CD4-positive, CD25-positive, alpha-beta regulatory T cell (primary cell): ENCODE data around the gene IL1RAP. TPM values are rescaled to one million over a fixed set of nuclear protein-coding genes. Genes with fewer than 3 reads are reported as not detected.
A peak's percentile ranks its signal among the peaks of the same experiment; 100 is the strongest.

ENCODE experiments used
- ATAC-seq, 2 donors: fragments of 150-1000 bp; cut with Tn5 transposase; one replicate each; pipeline ENCODE4 v1.10.0; 2021; ENCODE audit warnings: low read depth in 2 of 2, moderate number of reproducible peaks in 2 of 2, moderate library complexity in 1 of 2
- DNase-seq, 3 donors: peaks; one replicate each; pipeline versions ENCODE4 v3.0.0 to v3.0.0-alpha.2; 2012 to 2022; ENCODE audit warnings: mixed read lengths in 1 of 3
- H3K27ac ChIP-seq: one replicate; pipeline ENCODE4 v1.7.0; 2013; ENCODE audit warnings: mild to moderate bottlenecking, low read length; ENCODE audit not compliant: insufficient read depth, poor library complexity, severe bottlenecking
- H3K27me3 ChIP-seq: one replicate; pipeline ENCODE4 v1.7.0; 2013; ENCODE audit warnings: low read length; ENCODE audit not compliant: control insufficient read depth, insufficient read depth
- H3K36me3 ChIP-seq: one replicate; pipeline ENCODE4 v1.7.0; 2013; ENCODE audit warnings: mild to moderate bottlenecking, low read length, moderate library complexity; ENCODE audit not compliant: control insufficient read depth, insufficient read depth
- H3K4me1 ChIP-seq: 2 replicates; pipeline ENCODE4 v1.7.0; 2013; ENCODE audit warnings: mild to moderate bottlenecking, low read length; ENCODE audit not compliant: insufficient read depth, control insufficient read depth, poor library complexity, severe bottlenecking
- H3K4me3 ChIP-seq: one replicate; pipeline ENCODE4 v1.7.0; 2013; ENCODE audit warnings: low read depth, mild to moderate bottlenecking, low read length, moderate library complexity
- H3K9me3 ChIP-seq, 2 experiments: 1 replicate in 1 of 2; 2 replicates in 1 of 2; pipeline ENCODE4 v1.7.0; 2013; ENCODE audit warnings: low read length in 2 of 2, mild to moderate bottlenecking in 1 of 2, moderate library complexity in 1 of 2; ENCODE audit not compliant: control insufficient read depth in 2 of 2
- H3K27ac Mint-ChIP-seq, 3 donors: one replicate each; pipeline ENCODE4 v1.8.0; 2020 to 2022; ENCODE audit warnings: mild to moderate bottlenecking in 3 of 3, mixed read lengths in 3 of 3, moderate library complexity in 2 of 3
- H3K27me3 Mint-ChIP-seq: one replicate; pipeline ENCODE4 v1.8.0; 2022; ENCODE audit warnings: mild to moderate bottlenecking, mixed read lengths
- H3K36me3 Mint-ChIP-seq: one replicate; pipeline ENCODE4 v1.8.0; 2020; ENCODE audit warnings: mixed read lengths
- H3K4me1 Mint-ChIP-seq, 4 donors: one replicate each; pipeline ENCODE4 v1.8.0; 2020 to 2022; ENCODE audit warnings: mixed read lengths in 4 of 4, mild to moderate bottlenecking in 1 of 4
- H3K4me3 Mint-ChIP-seq, 4 donors: one replicate each; pipeline ENCODE4 v1.8.0; 2020 to 2022; ENCODE audit warnings: mild to moderate bottlenecking in 4 of 4, mixed read lengths in 4 of 4, moderate library complexity in 3 of 4
- H3K9me3 Mint-ChIP-seq, 7 donors: one replicate each; pipeline ENCODE4 v1.8.0; 2020 to 2022; ENCODE audit warnings: mixed read lengths in 7 of 7, mild to moderate bottlenecking in 3 of 7, moderate library complexity in 2 of 7
- polyA plus RNA-seq, 4 donors: library from polyadenylated mRNA; unstranded; fragments of 300-500 nt; fragmentation: Illumina TruSeq; gene quantifications; one replicate each; pipeline ENCODE4 v1.2.3, GENCODE V29; 2021
- total RNA-seq: library from RNA; stranded (reverse); gene quantifications from one replicate; pipeline ENCODE4 v1.2.3, GENCODE V29; 2022

Gene IL1RAP
- total and polyA plus RNA-seq, 5 donors from 2014 or later, result 6.6 to 20.2 (median 7.4) TPM

DNA sequence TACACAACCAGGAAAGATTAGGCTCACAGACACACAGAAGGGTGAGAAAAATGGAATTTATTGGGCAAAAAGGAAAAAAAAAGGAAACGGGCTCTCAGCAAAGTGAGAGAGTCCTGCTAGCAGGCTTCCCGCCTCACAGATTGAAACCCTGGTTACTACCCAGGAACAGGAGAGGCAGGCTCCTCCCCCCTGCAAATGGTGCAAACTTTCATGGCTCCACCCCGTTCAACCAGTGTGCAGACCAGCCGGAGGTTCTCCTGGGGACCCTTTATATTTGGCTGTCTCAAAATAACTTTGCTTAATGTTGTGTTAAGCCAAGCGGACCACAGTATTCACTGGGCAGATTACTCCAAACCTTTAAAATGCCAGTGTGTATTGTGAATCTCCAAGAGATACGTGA lies 40.3 kb downstream of the IL1RAP start:
- ATAC-seq (no peak), DNase-seq (no peak)
- peaks cover 24% of the 10 kb centered on the region for H3K36me3 Mint-ChIP-seq
- no peaks in the 10 kb centered on the region for H3K4me1 ChIP-seq
- H3K27ac Mint-ChIP-seq, result no peak overlapping the region
- no peak overlapping the region for H3K4me3 ChIP-seq
- peaks cover 11 to 29% (median 21%) of the 10 kb centered on the region in 4 donors for H3K4me1 Mint-ChIP-seq
- peaks cover 5% of the 10 kb centered on the region for H3K36me3 ChIP-seq
- H3K27me3 ChIP-seq, result no peaks in the 10 kb centered on the region
- no peak overlapping the region for H3K4me3 Mint-ChIP-seq
- H3K27ac ChIP-seq, result no peak overlapping the region
- peaks cover 0 to 4% (median 0%) of the 10 kb centered on the region in 7 donors for H3K9me3 Mint-ChIP-seq
- H3K9me3 ChIP-seq, result no peaks in the 10 kb centered on the region
- no peaks in the 10 kb centered on the region for H3K27me3 Mint-ChIP-seq

- Histone ChIP-seq H3K27ac (no peak overlapping the region), H3K4me3 (no peak overlapping the region), H3K9me3 (no peaks in the 10 kb centered on the region), H3K36me3 (peaks cover 5% of the 10 kb centered on the region), H3K27me3 (no peaks in the 10 kb centered on the region), H3K4me1 (no peaks in the 10 kb centered on the region)
- Mint-ChIP-seq H3K4me3 (no peak overlapping the region), H3K36me3 (peaks cover 17% of the 10 kb centered on the region), H3K9me3 (peaks cover 0 to 4% (median 0%) of the 10 kb centered on the region in 7 donors), H3K27me3 (no peaks in the 10 kb centered on the region), H3K4me1 (peaks cover 11 to 36% (median 21%) of the 10 kb centered on the region in 4 donors), H3K27ac (no peak overlapping the region)
- DNase-seq (no peak), ATAC-seq (no peak)
Measured at GRCh38 chr3:190556351-190556750, 42.5 kb downstream of the IL1RAP start.

DNA sequence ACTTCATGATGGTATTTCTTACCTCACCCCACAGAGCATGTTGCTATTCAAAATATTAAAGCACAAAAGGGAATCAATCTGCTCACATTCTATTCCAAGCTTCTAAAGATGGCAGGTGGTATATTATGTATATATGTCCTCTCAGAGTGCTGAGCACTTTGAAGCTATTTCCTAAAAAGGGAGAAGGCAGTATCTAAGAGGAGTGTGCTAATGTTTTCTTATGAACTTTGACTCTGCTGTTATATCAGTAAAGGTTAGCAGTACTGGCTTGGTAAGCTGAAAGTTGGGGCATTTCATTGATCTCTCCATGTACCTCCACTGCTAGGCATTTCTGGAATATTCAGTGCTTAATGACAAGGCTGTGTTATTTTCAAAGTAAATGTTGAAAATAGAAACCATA lies 43.4 kb downstream of the IL1RAP start:
- Histone ChIP-seq H3K27ac (no peak overlapping the region), H3K4me3 (no peak overlapping the region), H3K9me3 (no peaks in the 10 kb centered on the region), H3K4me1 (no peaks in the 10 kb centered on the region), H3K36me3 (peaks cover 5% of the 10 kb centered on the region), H3K27me3 (no peaks in the 10 kb centered on the region)
- DNase-seq (no peak), ATAC-seq (no peak)
- Mint-ChIP-seq H3K9me3 (peaks cover 0 to 4% (median 0%) of the 10 kb centered on the region in 7 donors), H3K27me3 (no peaks in the 10 kb centered on the region), H3K4me1 (peaks cover 12 to 36% (median 21%) of the 10 kb centered on the region in 4 donors), H3K27ac (no peak overlapping the region), H3K36me3 (peaks cover 17% of the 10 kb centered on the region), H3K4me3 (no peak overlapping the region)

DNA sequence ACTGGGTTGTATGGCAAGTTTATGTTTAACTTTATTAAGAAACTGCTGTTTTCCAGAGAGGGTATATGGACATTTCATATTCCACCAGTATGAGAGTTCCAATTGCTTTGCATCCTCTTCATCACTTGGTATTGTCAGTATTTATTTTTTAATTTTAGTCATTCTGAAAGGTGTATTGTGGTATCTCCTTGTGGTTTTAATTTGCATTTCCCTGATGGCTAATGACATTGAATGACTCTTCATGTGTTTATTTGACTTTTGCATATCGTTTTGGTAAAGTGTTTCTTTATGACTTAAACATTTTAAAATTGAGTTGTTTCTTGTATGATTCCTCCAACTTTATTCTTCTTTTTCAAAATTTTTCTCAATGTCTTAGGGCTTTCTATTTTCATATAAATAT lies 44.4 kb downstream of the IL1RAP start:
- peak overlapping the region in 1 of 3 donors; percentile 28 for H3K27ac Mint-ChIP-seq
- H3K9me3 Mint-ChIP-seq, result peaks cover 0 to 4% (median 0%) of the 10 kb centered on the region in 7 donors
- no peaks in the 10 kb centered on the region for H3K27me3 Mint-ChIP-seq
- no peak overlapping the region for H3K4me3 ChIP-seq
- no peaks in the 10 kb centered on the region for H3K4me1 ChIP-seq
- H3K36me3 ChIP-seq, result peaks cover 5% of the 10 kb centered on the region
- no peaks in the 10 kb centered on the region for H3K9me3 ChIP-seq
- H3K27me3 ChIP-seq, result no peaks in the 10 kb centered on the region
- peaks cover 12% of the 10 kb centered on the region for H3K36me3 Mint-ChIP-seq
- H3K4me3 Mint-ChIP-seq, result no peak overlapping the region
- H3K4me1 Mint-ChIP-seq, result peaks cover 16 to 36% (median 22%) of the 10 kb centered on the region in 4 donors
- no peak for ATAC-seq
- DNase-seq, result no peak
- no peak overlapping the region for H3K27ac ChIP-seq

- H3K9me3 ChIP-seq, result no peaks in the 10 kb centered on the region
- H3K36me3 Mint-ChIP-seq, result peaks cover 12% of the 10 kb centered on the region
- DNase-seq, result no peak
- H3K27ac ChIP-seq, result no peak overlapping the region
- H3K36me3 ChIP-seq, result peaks cover 5% of the 10 kb centered on the region
- H3K4me1 Mint-ChIP-seq, result peaks cover 16 to 36% (median 22%) of the 10 kb centered on the region in 4 donors
- H3K4me3 ChIP-seq, result no peak overlapping the region
- H3K27ac Mint-ChIP-seq, result peak overlapping the region in 1 of 3 donors; percentile 2
- H3K27me3 ChIP-seq, result no peaks in the 10 kb centered on the region
- no peaks in the 10 kb centered on the region for H3K4me1 ChIP-seq
- no peak for ATAC-seq
- H3K9me3 Mint-ChIP-seq, result peaks cover 0 to 4% (median 0%) of the 10 kb centered on the region in 7 donors
- no peaks in the 10 kb centered on the region for H3K27me3 Mint-ChIP-seq
- no peak overlapping the region for H3K4me3 Mint-ChIP-seq
Measured at GRCh38 chr3:190558796-190559195, 44.9 kb downstream of the IL1RAP start.

GRCh38 chr3:190560013-190560895 lies 46.4 kb downstream of the IL1RAP start:
- peaks cover 14% of the 10 kb centered on the region for H3K36me3 Mint-ChIP-seq
- Histone ChIP-seq H3K36me3 (peaks cover 5% of the 10 kb centered on the region), H3K4me3 (no peak overlapping the region), H3K9me3 (no peaks in the 10 kb centered on the region), H3K27me3 (no peaks in the 10 kb centered on the region), H3K4me1 (no peaks in the 10 kb centered on the region), H3K27ac (no peak overlapping the region)
- H3K9me3 Mint-ChIP-seq, result peaks cover 0 to 4% (median 0%) of the 10 kb centered on the region in 7 donors
- peaks cover 13 to 35% (median 19%) of the 10 kb centered on the region in 4 donors for H3K4me1 Mint-ChIP-seq
- H3K27ac Mint-ChIP-seq, result no peak overlapping the region
- ATAC-seq (no peak), DNase-seq (no peak)
- H3K27me3 Mint-ChIP-seq, result no peaks in the 10 kb centered on the region
- no peak overlapping the region for H3K4me3 Mint-ChIP-seq

DNA sequence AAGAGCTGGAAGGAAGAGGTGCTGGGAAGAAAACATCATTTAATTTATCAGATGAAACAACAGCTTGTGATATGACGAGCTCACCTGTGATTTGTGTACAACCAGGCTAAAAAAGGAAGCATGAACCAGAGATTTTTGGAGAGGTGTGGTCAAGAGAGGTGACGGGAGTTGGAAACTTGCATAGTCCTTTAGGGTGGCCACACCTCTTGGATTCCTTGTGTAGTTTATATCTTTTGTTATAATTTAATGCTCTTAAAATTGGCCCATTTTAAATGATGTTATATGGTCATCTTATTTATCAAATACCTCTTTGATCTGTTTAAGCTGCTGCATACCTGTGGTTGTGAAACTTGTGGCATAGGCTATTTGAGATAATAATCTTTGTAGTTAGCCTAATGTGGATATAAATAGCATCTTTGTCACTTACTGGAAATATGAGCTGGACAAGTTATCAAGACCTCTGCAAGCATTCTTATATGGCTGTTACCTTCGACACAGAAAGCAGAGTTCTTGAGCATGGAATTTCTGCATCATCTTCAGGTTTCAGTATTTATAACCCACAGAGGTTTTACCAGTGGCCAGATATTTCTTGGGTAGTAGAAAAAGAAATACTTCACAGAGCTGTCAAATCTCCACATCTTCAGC lies 49.1 kb downstream of the IL1RAP start:
- Mint-ChIP-seq H3K4me3 (no peak overlapping the region), H3K27ac (peak overlapping the region in 1 of 3 donors; percentile 0), H3K9me3 (peaks cover 0 to 4% (median 0%) of the 10 kb centered on the region in 7 donors), H3K36me3 (peaks cover 18% of the 10 kb centered on the region), H3K27me3 (no peaks in the 10 kb centered on the region), H3K4me1 (peaks cover 9 to 28% (median 14%) of the 10 kb centered on the region in 4 donors)
- H3K36me3 ChIP-seq, result no peaks in the 10 kb centered on the region
- no peaks in the 10 kb centered on the region for H3K4me1 ChIP-seq
- no peaks in the 10 kb centered on the region for H3K27me3 ChIP-seq
- no peak overlapping the region for H3K4me3 ChIP-seq
- H3K27ac ChIP-seq, result no peak overlapping the region
- DNase-seq (no peak), ATAC-seq (no peak)
- H3K9me3 ChIP-seq, result no peaks in the 10 kb centered on the region
